ENCODE data around the gene IRGM. TPM values are rescaled to one million over a fixed set of nuclear protein-coding genes. Genes with fewer than 3 reads are reported as not detected.
"Not testable (repeated sequence)": the region's sequence is repeated elsewhere in the genome, so short reads cannot be mapped to it uniquely, and the experiment has no call there.

The IRGM gene
- total RNA-seq, 1 donor from 2014 or later: not detected

GRCh38 chr5:150851039-150851438 is 4.7 kb downstream of the IRGM start:
- H3K4me3 ChIP-seq (ENCODE audit: low read depth, low read length): no peak overlapping the region
- no peak for DNase-seq (ENCODE audit: low read depth)
- TF ChIP-seq CTCF (conservative IDR thresholded peaks at IDR 0.05; ENCODE audit: low read depth, low read length): no peak

- no peak for TF ChIP-seq CTCF (conservative IDR thresholded peaks at IDR 0.05; ENCODE audit: low read depth, low read length)
- DNase-seq (ENCODE audit: low read depth): no peak
Observed at GRCh38 chr5:150853561-150853960, 7.2 kb downstream of the IRGM start.

GRCh38 chr5:150856700-150857099 is 10.4 kb downstream of the IRGM start:
- DNase-seq (ENCODE audit: low read depth); H3K4me3 ChIP-seq (ENCODE audit: low read depth, low read length): not testable (repeated sequence)

More at GRCh38 chr5:150853561-150853960, 7.2 kb downstream of the IRGM start:
- no peak overlapping the region for H3K4me3 ChIP-seq (ENCODE audit: low read depth, low read length)

GRCh38 chr5:150860246-150860821 is 14.0 kb downstream of the IRGM start:
- no peak overlapping the region for H3K4me3 ChIP-seq (ENCODE audit: low read depth, low read length)
- TF ChIP-seq CTCF (conservative IDR thresholded peaks at IDR 0.05; ENCODE audit: low read depth, low read length): no peak
- DNase-seq (ENCODE audit: low read depth): peak; percentile 15

GRCh38 chr5:150862070-150862469 is 15.7 kb downstream of the IRGM start:
- TF ChIP-seq CTCF (conservative IDR thresholded peaks at IDR 0.05; ENCODE audit: low read depth, low read length): no peak
- DNase-seq (ENCODE audit: low read depth): no peak
- H3K4me3 ChIP-seq (ENCODE audit: low read depth, low read length): no peak overlapping the region

- TF ChIP-seq CTCF (conservative IDR thresholded peaks at IDR 0.05; ENCODE audit: low read depth, low read length): no peak
- DNase-seq (ENCODE audit: low read depth): no peak
- H3K4me3 ChIP-seq (ENCODE audit: low read depth, low read length): no peak overlapping the region
Observed at GRCh38 chr5:150879358-150879757, 33.0 kb downstream of the IRGM start.

GRCh38 chr5:150895431-150896428 is 49.4 kb downstream of the IRGM start:
- H3K4me3 ChIP-seq (ENCODE audit: low read depth, low read length): no peak overlapping the region
- no peak for TF ChIP-seq CTCF (conservative IDR thresholded peaks at IDR 0.05; ENCODE audit: low read depth, low read length)
- no peak for DNase-seq (ENCODE audit: low read depth)

Measured in epithelial cell of proximal tubule (primary cell).